ENCODE data around the gene KRTAP12-1. TPM values are rescaled to one million over a fixed set of nuclear protein-coding genes. Genes with fewer than 3 reads are reported as not detected.

Gene KRTAP12-1, protein sequence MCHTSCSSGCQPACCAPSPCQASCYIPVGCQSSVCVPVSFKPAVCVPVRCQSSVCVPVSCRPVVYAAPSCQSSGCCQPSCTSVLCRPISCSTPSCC
- not detected for total RNA-seq (2013)
- polyA plus RNA-seq (not detected), polyA minus RNA-seq (not detected in 2 replicates), total RNA-seq (0 reads per million in 11 experiments)

DNA sequence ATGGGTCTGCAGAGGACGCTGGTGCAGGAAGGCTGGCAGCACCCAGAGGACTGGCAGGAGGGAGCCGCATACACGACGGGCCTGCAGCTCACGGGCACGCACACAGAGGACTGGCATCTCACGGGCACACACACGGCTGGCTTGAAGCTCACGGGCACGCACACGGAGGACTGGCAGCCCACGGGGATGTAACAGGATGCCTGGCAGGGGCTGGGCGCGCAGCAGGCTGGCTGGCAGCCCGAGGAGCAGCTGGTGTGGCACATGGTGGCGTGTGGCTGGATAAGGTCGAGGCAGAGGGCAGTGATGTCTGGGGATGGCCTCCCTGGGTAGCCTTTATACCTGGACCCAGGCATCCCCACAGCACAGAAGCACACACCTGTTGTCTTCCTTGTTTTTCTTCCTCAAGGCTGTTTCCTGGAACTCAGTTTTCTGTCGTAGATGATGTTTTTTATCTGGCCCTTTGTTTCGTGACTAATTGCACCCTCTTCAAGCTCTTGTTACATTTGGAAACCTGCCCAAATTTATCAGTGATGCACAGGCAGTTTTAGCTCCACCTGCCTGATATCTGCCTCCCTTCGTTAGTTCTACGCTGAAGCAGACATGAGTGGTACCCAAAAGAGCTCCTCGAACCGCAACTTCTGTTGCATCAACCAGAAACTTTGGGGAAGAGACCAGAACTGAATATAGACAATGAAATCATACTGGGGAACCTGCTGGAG is at the start of gene KRTAP12-1:
TSS of gene KRTAP12-1 (minus strand) at position 303 of the 719 bp plus-strand sequence. CDS start at position 263, 40 bp downstream.
- Histone ChIP-seq H3K36me3 (replicated peaks in 1 of 2; ENCODE audit: control insufficient read depth in 1 of 2, insufficient read depth in 2 of 2, low read length in 2 of 2) (no peaks in the 10 kb centered on the region), H3K4me1 (ENCODE audit: control insufficient read depth in 1 of 2, insufficient read depth in 2 of 2, low read length in 2 of 2) (no peaks in the 10 kb centered on the region), H2AFZ (ENCODE audit: insufficient read depth, low read depth, low read length, poor library complexity, severe bottlenecking) (no peak within 1 kb of the TSS), H3K9me3 (replicated peaks in 1 of 2; ENCODE audit: control insufficient read depth in 1 of 2, insufficient read depth in 1 of 2, low read length in 2 of 2) (no peaks in the 10 kb centered on the region), H3K27ac (ENCODE audit: low read depth in 1 of 2, low read length in 2 of 2) (no peak within 1 kb of the TSS), H3K4me3 (replicated peaks in 1 of 3; ENCODE audit: low read depth in 2 of 3, low read length in 3 of 3) (no peak within 1 kb of the TSS), H3K79me2 (ENCODE audit: insufficient read depth, low read length) (no peaks in the 10 kb centered on the region), H3K4me2 (replicated peaks; ENCODE audit: extremely low read depth, low read length, poor library complexity, severe bottlenecking) (no peak within 1 kb of the TSS), H3K9ac (ENCODE audit: insufficient read depth, low read length, poor library complexity, severe bottlenecking) (no peak within 1 kb of the TSS), H3K27me3 (ENCODE audit: control insufficient read depth in 2 of 2, insufficient read depth in 2 of 2, low read length in 2 of 2) (no peaks in the 10 kb centered on the region), H4K20me1 (ENCODE audit: insufficient read depth, low read length) (no peaks in the 10 kb centered on the region)
- no peaks in the 10 kb centered on the region for H3K4me1 Mint-ChIP-seq
- H3K9me3 Mint-ChIP-seq = peaks cover 0 to 5% (median 0%) of the 10 kb centered on the region in 7 donors
- H3K27ac Mint-ChIP-seq = no peak within 1 kb of the TSS
- DNase-seq = no peak
- no peaks in the 10 kb centered on the region for H3K36me3 Mint-ChIP-seq
- H3K27me3 Mint-ChIP-seq (ENCODE audit: low read depth in 3 of 3) = peaks cover 5 to 22% (median 11%) of the 10 kb centered on the region in 3 donors
- 90% methylated on average over 19 of the region's 23 CpGs for WGBS (ENCODE audit: insufficient coverage)
- no peak within 1 kb of the TSS for H3K4me3 Mint-ChIP-seq
- intact Hi-C loops (cut with micrococcal nuclease) = no loop called here
- TF ChIP-seq, protein P1, sequence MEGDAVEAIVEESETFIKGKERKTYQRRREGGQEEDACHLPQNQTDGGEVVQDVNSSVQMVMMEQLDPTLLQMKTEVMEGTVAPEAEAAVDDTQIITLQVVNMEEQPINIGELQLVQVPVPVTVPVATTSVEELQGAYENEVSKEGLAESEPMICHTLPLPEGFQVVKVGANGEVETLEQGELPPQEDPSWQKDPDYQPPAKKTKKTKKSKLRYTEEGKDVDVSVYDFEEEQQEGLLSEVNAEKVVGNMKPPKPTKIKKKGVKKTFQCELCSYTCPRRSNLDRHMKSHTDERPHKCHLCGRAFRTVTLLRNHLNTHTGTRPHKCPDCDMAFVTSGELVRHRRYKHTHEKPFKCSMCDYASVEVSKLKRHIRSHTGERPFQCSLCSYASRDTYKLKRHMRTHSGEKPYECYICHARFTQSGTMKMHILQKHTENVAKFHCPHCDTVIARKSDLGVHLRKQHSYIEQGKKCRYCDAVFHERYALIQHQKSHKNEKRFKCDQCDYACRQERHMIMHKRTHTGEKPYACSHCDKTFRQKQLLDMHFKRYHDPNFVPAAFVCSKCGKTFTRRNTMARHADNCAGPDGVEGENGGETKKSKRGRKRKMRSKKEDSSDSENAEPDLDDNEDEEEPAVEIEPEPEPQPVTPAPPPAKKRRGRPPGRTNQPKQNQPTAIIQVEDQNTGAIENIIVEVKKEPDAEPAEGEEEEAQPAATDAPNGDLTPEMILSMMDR (IDR thresholded peaks at IDR 0.05) = no peak

DNA sequence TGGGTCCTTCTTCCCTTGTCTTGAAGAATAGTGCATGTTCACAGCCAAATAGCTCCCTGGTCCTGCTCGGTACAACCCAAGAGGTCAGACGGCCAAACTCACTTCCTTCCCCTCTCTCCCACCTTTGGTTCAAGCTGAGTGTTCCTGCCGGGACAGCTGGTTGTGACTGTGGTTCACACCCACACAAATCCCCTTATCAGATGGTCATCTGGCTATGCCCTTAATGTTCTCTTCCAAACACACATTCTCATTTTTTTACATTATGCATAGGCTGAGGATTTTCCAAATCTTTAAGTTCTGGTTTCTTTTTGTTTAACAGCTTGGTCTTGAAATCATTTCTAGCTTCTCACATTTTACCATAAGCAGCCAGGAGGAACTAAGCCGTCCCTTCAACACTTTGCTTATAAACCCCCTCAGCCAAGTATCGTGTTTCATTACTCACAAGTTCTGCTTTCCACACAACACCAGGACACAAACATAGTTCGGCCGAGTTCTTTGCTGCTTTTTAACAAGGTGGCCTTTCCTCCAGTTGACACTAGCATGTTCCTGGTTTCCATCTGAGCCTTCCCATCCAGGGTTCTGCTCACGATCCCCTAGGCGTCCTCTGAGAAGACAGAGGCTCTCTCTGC is 49.1 kb upstream of the KRTAP12-1 start:
- peaks cover 13 to 34% (median 23%) of the 10 kb centered on the region in 7 donors for H3K9me3 Mint-ChIP-seq
- H3K4me1 ChIP-seq (ENCODE audit: control insufficient read depth in 1 of 2, insufficient read depth in 2 of 2, low read length in 2 of 2) = no peaks in the 10 kb centered on the region
- TF ChIP-seq, protein P1 (IDR thresholded peaks at IDR 0.05) = no peak
- DNase-seq = no peak
- WGBS (ENCODE audit: insufficient coverage) = 65% methylated on average over 8 of the region's 9 CpGs
- H3K79me2 ChIP-seq (ENCODE audit: insufficient read depth, low read length) = no peaks in the 10 kb centered on the region
- intact Hi-C loops (cut with micrococcal nuclease) = no loop called here
- H3K27me3 ChIP-seq (ENCODE audit: control insufficient read depth in 2 of 2, insufficient read depth in 2 of 2, low read length in 2 of 2) = no peaks in the 10 kb centered on the region
- H3K27ac Mint-ChIP-seq = no peak overlapping the region
- no peak overlapping the region for H3K4me3 ChIP-seq (replicated peaks in 1 of 3; ENCODE audit: low read depth in 2 of 3, low read length in 3 of 3)
- H2AFZ ChIP-seq (ENCODE audit: insufficient read depth, low read depth, low read length, poor library complexity, severe bottlenecking) = no peak overlapping the region
- peaks cover 5 to 18% (median 16%) of the 10 kb centered on the region in 3 donors for H3K27me3 Mint-ChIP-seq (ENCODE audit: low read depth in 3 of 3)
- H3K4me2 ChIP-seq (replicated peaks; ENCODE audit: extremely low read depth, low read length, poor library complexity, severe bottlenecking) = no peak overlapping the region
- no peaks in the 10 kb centered on the region for H3K36me3 Mint-ChIP-seq
- peaks cover 12 to 23% of the 10 kb centered on the region in 2 donors for H3K9me3 ChIP-seq (replicated peaks in 1 of 2; ENCODE audit: control insufficient read depth in 1 of 2, insufficient read depth in 1 of 2, low read length in 2 of 2)
- no peak overlapping the region for H3K4me3 Mint-ChIP-seq
- no peaks in the 10 kb centered on the region for H3K36me3 ChIP-seq (replicated peaks in 1 of 2; ENCODE audit: control insufficient read depth in 1 of 2, insufficient read depth in 2 of 2, low read length in 2 of 2)
- H4K20me1 ChIP-seq (ENCODE audit: insufficient read depth, low read length) = no peaks in the 10 kb centered on the region
- no peak overlapping the region for H3K27ac ChIP-seq (ENCODE audit: low read depth in 1 of 2, low read length in 2 of 2)
- H3K9ac ChIP-seq (ENCODE audit: insufficient read depth, low read length, poor library complexity, severe bottlenecking) = no peak overlapping the region
- H3K4me1 Mint-ChIP-seq = peaks cover 3% of the 10 kb centered on the region

All from CD14-positive monocyte (primary cell).